WTC11 (cell line): ENCODE results near the gene PHF14.

Experiments
- NFATC4 ChIP-seq: fragments of 250-450 bp; sonication (Bioruptor Pico); IDR thresholded peaks from 2 replicates; pipeline ENCODE4 v1.9.0; 2021; ENCODE audit warnings: mild to moderate bottlenecking
- ZNF232 ChIP-seq: sonication (generic); formaldehyde crosslinking; IDR thresholded peaks from 2 replicates; pipeline ENCODE4 v1.8.0; 2022; ENCODE audit warnings: mild to moderate bottlenecking, missing genetic modification reagents
- ZNF317 ChIP-seq: sonication (generic); formaldehyde crosslinking; IDR thresholded peaks from 2 replicates; pipeline ENCODE4 v1.8.1; 2023; ENCODE audit warnings: low read depth, mild to moderate bottlenecking, moderate library complexity, missing genetic modification reagents, borderline replicate concordance
- TF ChIP-seq, protein P1 (sequence below): fragments of 200-600 bp; IDR thresholded peaks from 2 replicates; pipeline ENCODE4 v1.8.0; 2022; ENCODE audit warnings: antibody characterized with exemption

DNA sequence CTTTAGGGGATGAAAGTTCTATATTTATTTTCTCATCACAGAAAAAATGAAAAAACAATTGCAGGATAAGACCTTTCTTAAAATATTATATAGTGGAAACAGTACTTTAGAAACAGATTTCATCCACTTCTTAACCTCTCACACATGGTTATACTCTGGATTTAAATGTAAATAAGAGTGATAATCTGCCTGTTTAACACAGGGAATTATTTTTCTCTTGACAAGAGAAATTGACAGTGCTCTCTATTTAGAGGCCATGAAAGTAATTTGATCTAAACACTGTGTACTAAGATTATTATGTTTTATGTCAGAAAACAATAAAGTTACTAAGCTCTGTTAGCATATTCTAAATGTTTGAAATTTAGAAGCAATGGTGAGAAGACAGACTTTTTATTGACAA lies 88.4 kb downstream of the PHF14 start:
- no peak for TF ChIP-seq NFATC4 (CRISPR knock-in tag)
- TF ChIP-seq, protein P1, sequence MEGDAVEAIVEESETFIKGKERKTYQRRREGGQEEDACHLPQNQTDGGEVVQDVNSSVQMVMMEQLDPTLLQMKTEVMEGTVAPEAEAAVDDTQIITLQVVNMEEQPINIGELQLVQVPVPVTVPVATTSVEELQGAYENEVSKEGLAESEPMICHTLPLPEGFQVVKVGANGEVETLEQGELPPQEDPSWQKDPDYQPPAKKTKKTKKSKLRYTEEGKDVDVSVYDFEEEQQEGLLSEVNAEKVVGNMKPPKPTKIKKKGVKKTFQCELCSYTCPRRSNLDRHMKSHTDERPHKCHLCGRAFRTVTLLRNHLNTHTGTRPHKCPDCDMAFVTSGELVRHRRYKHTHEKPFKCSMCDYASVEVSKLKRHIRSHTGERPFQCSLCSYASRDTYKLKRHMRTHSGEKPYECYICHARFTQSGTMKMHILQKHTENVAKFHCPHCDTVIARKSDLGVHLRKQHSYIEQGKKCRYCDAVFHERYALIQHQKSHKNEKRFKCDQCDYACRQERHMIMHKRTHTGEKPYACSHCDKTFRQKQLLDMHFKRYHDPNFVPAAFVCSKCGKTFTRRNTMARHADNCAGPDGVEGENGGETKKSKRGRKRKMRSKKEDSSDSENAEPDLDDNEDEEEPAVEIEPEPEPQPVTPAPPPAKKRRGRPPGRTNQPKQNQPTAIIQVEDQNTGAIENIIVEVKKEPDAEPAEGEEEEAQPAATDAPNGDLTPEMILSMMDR, result no peak
- no peak for TF ChIP-seq ZNF232
- no peak for TF ChIP-seq ZNF317
